GM04504 (cell line): ENCODE measurements around the gene RAB11A.
"Not testable (repeated sequence)": the region's sequence is repeated elsewhere in the genome, so short reads cannot be mapped to it uniquely, and the experiment has no call there.

Source experiments
- DNase-seq: peaks from one replicate; pipeline ENCODE4 v3.0.0-alpha.2; 2012; ENCODE audit warnings: low read depth

RAB11A gene

DNA sequence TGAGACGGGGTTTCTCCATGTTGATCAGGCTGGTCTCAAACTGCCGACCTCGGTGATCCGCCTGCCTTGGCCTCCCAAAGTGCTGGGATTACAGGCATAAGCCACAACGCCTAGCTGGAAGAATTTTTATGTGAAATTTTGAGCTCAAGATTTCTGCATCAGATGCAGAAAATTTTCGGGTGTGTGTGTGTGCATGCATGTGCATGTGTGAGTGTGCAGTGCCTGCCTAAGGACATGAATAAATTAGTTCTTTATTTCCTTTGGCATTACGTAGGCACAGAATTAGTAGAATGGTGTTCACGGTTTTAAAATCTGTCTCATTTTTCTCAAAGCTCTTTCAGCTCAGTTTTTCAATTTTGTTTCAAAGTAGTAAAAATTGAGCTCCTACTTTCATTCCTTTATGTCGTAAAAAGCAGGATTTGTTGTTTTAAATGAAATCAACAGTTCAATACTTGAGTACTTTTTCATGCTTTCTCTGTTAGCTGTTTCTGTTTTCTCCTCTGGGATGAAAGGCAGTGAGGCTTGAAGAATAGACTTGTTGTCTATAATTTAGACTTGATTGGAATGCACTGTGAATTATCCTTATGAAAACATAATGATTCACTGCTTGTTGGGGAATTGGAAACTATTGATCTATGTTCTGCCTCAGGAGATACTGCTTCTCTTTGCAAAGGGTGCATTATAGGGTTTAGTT lies 23.3 kb upstream of the RAB11A start:
- DNase-seq = no peak

GRCh38 chr15:65847989-65848388 lies 21.3 kb upstream of the RAB11A start:
- DNase-seq = no peak

DNA sequence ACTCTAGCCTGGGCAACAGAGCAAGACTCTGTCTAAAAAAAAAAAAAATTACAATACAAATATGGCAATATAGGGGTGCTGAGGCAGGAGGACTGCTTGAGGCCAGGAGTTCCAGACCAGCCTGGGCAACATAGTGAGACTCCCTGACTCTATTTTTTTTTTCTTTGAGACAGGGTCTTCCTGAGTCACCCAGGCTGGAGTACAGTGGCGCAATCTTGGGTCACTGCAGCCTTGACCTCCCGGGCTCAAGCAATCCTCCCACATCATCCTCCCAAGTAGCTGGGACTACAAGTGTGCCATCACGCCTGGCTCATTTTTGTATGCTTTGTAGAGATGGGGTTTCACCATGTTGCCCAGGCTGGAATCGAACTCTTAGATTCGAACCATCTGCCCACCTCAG lies 17.3 kb upstream of the RAB11A start:
- no peak for DNase-seq

DNA sequence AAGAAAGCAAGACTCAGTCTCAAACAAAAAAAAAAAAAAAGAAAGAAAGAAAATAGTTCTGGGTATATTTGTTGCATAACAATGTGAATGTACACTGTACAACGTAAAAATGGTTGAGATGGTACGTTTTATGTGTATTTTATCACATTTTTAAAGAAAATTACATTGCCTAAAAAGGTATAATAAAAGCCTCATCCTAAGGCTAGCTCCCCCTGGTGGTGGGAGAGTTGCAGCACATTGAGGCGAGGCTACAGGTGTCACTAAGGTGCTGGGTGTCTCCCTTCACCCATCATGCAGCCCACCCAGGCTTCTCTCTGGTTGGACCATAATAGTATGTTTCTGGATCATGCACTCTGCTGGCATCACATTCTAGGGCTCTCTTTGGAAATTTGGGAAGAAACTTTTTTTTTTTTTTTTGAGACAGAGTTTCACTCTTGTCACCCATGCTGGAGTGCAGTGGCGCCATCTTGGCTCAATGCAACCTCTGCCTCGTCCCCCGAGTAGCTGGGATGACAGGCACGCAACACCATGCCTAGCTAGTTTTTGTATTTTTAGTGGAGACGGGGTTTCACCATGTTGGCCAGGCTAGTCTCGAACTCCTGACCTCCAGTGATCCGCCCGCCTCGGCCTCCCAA lies 12.4 kb upstream of the RAB11A start:
- DNase-seq = no peak

DNA sequence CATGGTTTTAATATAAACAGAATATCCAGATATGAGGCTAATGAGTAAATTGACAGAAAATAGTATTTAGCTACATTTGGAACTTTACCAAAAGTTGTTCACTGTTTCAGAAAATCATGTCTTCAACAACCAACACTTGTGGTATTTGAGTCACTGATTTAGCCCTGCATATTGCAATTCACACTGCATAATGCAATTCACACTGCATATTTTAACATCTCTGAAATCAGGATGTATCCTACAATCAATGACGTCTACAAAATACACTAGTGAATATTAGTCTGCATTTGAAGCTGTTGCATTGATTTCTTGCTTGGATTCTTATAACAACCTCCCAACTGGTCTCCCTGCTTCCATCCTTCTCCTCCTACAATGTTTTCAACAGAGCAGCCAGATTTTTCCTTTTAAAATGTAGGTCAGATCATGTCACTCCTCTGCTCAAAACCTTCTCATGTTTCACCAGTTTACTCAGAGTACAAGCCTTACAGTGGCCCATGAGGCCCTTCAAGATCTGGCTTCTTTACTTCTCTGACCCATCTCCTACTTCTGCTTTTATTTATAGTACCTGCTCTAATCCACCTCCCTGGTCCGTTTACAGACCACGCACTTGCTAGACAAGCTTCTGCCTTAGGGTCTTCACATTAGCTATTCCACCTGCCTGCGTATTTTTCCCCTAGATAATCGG lies 11.4 kb upstream of the RAB11A start:
- no peak for DNase-seq

DNA sequence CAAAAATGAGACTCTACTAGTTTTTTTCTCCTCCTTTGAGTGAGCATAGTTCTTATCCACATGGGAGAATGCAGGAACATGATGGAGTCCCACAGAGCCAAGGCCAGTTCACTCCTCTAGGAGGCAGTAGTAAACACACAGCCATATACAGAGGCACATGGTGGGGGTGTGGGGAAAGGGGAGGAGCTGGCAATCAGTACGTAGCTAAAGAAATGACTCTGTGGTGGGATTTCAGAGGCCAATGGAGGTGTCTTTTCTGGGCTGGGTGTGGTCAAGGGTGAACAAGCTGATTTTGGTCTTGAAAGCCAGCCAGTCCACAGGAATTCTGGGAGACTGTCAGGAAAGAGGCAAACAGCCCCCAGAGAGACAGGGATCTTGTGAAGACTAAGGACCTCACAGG lies 6.6 kb upstream of the RAB11A start:
- no peak for DNase-seq

GRCh38 chr15:65863106-65863505 lies 6.2 kb upstream of the RAB11A start:
- no peak for DNase-seq

DNA sequence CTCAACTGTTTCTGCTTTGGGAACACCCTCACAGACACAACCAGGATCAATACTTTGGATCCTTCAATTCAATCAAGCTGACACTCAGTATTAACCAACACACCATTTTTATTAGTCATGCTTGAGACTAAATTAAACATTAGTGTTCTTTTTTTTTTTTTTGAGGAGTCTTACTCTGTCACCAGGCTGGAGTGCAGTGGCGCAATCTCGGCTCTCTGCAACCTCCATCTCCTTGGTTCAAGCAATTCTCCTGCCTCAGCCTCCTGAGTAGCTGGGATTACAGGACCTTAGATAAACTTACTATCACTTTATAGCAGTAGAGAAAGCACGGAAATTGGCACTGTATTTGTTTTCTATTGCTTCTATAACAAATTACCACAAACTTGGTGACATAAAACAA lies 2.0 kb upstream of the RAB11A start:
- DNase-seq = no peak

- DNase-seq = not testable (repeated sequence)
Measured at GRCh38 chr15:65867933-65868332, 1.4 kb upstream of the RAB11A start.

- no peak for DNase-seq
Measured at GRCh38 chr15:65868546-65869125, 655 bp upstream of the RAB11A start.

DNA sequence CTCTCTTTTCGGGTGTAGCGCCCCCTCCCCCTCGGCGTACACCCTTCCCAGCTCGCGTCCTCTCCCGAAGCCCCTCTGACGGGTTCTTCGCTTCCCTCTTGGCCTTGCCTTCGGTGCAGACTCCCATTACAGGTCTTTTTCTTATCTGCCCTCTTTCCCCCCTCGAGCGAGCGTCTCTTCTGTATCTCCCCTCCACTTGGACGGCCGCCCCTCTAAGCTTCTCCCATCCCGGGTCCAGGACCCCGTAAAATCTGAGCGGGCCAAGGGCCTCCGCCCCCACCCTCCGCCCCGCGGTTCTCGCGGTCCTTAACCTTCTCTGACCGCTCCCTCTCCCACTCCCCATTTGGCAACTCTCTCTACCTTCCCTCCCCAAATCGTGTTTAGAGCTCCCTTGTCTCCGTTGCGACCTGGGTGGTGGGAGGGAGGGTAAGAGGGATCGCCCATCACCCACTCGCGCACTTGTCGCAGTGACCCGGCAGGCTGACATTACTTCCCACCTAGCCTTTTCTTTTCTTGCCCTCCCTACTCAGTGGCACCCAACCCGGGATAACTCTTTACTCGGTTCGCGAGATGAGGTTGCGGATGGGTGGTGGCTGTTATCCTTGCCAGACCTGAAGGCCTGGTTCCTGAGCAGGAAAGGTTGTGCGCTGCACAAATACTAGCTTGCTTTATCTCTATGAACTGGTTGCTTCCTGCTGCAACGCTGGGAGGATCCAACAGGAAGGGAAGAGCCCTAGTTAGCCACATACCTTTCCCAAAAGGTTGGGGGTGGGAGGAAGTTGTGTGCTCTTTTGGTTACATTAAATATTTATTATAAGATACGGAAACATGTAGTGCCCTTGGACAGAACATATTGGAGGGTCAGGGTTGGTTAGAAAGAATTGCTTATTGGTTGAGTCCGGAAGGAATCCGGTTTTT lies 922 bp downstream of the RAB11A start:
- no peak for DNase-seq

GRCh38 chr15:65870889-65871533 lies 1.7 kb downstream of the RAB11A start:
- no peak for DNase-seq

DNA sequence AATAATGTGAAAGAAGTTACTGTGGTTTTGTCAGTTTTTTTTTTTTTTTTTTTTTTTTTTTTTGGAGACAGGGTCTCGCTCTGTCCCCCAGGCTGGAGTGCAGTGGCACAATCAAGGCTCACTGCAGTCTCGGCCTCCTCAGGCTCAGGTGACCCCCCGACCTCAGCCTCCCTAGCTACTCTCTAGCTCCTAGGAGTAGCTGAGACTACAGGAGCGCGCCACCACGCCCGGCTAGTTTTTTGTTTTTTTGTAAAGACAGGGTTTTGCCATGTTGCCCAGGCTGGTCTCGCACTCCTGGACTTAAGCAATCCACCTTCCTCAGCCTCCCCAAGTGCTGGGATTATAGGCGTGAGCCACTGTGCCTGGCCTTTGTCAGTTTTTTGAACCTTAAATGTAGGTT lies 2.6 kb downstream of the RAB11A start:
- not testable (repeated sequence) for DNase-seq

GRCh38 chr15:65872596-65872995 lies 3.3 kb downstream of the RAB11A start:
- not testable (repeated sequence) for DNase-seq

- DNase-seq = no peak
Measured at GRCh38 chr15:65873256-65873655, 4.0 kb downstream of the RAB11A start.

DNA sequence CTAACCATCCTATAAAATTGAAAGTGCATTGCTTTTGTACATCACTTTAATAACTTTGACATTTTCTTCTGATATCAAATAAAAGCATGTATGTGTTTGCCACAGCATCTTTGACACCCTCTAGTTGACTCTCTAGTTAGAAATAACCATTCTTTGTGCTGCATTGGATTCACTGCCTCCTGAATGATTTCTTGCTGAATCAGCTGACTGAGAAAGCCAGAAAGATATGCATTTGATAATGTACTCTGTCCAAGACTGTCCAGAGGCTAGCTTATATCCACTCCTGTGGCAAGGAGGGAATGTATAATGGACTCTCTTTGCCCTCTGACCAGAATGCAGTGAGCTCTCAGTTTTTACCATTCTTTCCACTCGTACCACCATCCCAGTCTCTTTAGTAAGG lies 6.2 kb downstream of the RAB11A start:
- DNase-seq = no peak

DNA sequence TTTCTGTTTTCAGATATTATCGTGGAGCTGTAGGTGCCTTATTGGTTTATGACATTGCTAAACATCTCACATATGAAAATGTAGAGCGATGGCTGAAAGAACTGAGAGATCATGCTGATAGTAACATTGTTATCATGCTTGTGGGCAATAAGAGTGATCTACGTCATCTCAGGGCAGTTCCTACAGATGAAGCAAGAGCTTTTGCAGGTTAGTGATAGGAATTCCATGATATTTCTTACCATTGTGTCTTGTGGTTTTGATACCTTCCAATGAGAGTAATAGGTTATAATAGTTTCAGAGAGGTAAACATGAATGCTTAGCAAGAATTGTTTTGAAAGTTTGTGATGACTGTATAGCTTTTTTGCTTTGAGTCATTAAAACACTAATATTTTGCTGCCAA lies 8.5 kb downstream of the RAB11A start:
- no peak for DNase-seq

GRCh38 chr15:65881766-65882434 lies 12.6 kb downstream of the RAB11A start:
- no peak for DNase-seq

GRCh38 chr15:65883571-65883970 lies 14.3 kb downstream of the RAB11A start:
- DNase-seq = no peak

- DNase-seq = no peak
Measured at GRCh38 chr15:65884511-65884910, 15.2 kb downstream of the RAB11A start.

DNA sequence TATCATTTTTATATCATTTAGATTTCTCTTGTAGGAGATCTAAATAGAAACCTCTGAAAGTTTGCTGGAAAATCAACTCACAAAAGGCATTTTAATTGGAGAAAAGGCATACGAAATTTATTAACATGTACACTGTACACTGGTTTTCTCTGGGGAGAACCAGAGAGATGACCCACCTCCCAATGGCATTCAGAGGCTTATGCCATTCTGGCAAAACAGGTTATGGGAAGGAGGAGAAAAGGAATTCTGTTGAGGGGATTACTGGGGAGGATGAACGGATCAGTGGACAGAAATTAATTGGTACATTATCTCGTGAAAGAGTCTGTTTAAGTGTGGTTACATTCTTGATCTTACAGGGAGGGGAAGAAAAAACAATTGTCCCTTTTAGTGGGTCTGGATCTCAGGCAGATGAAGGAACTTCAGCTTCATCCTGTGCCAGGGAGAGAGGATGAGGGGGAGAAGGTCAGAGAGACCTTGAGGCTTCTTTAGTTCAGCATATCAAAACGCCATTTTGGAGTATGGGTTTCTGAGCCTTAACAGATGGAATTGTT lies 16.5 kb downstream of the RAB11A start:
- DNase-seq = no peak
